HTR-8/SVneo (cell line): Measurements from ENCODE around the gene TAS2R10.

Experiments used
- DNase-seq: peaks from one replicate; pipeline ENCODE4 v3.0.0; 2011; ENCODE audit warnings: low spot score, mixed read lengths; ENCODE audit not compliant: insufficient read length
- FAIRE-seq: peaks from 2 replicates; lab custom pipeline; 2011; peaks lifted over from hg19 to GRCh38; lab: Jason Lieb, UNC

The TAS2R10 gene, protein sequence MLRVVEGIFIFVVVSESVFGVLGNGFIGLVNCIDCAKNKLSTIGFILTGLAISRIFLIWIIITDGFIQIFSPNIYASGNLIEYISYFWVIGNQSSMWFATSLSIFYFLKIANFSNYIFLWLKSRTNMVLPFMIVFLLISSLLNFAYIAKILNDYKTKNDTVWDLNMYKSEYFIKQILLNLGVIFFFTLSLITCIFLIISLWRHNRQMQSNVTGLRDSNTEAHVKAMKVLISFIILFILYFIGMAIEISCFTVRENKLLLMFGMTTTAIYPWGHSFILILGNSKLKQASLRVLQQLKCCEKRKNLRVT

DNA sequence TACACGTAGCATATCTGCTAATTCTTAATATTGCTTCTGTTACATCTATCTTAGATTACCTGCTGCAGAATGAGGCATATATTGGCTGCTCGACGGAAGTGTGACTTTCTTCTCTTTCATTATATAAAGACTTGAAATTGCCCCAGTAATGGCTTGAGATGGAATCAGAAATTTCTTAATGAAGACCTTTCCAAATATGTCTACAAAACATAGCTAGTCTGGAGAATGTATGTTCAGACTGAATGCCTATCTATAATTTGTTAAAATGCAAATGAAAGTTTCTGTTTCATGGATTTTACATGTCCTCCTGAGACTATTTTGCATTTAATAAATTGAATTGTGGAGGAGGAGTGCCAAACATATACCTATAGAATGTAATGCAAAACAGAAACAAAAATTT lies at the start of gene TAS2R10:
TAS2R10 (minus strand) TSS at position 101 of the 400 bp plus-strand sequence; CDS start at position 12, 89 bp downstream.
- no peak for FAIRE-seq
- DNase-seq, result no peak

DNA sequence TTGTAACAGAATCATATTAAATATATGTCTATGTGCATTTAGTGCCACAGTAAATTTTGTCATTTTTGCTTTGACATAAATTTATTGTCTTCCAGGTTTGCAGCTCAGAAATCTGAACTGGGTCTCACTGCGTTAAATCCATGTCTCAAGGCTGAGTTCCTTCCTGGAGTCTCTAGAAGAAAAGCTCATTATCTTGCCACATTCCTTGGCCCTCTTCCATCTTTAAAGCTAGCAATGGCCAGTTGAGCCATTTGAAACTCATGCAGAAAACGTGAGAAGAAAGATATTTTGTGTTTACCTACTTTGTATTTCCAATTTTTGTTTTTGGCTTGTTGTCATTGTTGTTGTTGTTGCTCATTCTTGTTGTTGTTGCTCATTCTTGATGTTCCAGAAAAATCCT lies 47.2 kb upstream of the TAS2R10 start:
- FAIRE-seq (no peak), DNase-seq (no peak)

DNA sequence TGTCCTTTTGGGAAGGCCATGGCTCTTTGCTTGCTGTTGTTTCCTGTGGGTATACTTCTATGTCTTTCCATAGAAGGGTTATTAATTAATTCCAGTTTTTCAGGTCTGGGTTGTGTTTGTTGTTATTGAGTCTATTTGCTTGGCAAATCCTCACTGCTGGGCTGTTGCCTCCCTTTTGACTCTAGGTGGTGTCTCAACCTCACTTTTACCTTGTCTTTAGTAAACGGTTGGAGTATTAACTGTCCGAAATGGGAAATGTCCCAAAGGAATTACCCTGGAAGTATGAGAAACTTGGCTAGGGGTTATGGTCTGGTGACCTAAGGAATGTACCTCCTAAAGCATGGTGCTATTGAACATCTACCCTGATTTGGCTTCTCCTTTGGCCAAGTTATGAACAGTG lies 41.2 kb upstream of the TAS2R10 start:
- no peak for DNase-seq
- no peak for FAIRE-seq

DNA sequence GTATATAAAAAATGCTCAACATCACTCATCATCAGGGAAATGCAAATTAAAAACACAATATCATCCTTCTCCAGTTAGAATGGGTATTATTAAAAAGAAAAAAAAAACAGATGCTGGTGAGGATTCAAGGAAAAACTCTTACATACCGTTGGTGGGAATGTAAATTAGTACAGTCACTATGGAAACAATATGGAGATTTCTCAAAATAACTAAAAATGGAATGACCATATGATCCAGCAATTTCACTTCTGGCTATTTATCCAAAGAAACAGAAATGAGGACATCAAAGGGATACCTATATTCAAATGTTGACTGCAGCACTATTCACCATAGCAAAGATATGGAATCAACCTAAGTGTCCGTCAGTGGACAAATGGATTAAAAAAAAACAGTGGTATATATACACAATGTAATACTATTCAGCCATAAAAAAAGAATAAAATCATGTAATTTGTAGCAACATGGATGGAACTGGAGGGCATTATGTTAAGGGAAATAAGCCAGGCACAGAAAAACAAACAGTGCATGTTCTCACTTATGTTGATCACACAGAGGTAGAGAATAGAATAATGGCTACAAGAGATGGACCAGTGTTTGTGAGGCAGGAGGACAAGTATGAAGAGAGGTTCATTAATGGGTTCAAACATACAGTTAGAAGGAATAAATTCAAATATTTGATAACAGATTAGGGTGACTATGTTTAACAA lies 37.5 kb upstream of the TAS2R10 start:
- DNase-seq (no peak), FAIRE-seq (no peak)

DNA sequence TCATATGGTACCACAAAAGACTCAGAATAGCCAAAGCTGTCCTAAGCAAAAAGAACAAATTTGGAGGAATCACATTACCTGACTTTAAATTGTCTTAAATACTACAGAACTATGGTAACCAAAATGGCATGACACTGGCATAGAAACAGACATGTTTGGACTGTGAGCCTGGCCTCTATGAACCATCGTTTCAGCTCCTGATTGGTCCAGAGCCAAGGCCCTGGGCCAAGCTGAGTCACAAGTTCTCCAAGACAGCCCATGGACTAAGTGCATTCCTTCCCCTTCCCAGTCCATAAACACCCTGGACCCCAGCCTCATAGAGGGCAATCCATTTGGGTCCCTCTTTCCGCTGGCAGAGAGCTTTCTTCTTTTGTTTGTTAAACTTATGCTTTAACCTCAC lies 35.2 kb upstream of the TAS2R10 start:
- FAIRE-seq, result no peak
- DNase-seq, result no peak

DNA sequence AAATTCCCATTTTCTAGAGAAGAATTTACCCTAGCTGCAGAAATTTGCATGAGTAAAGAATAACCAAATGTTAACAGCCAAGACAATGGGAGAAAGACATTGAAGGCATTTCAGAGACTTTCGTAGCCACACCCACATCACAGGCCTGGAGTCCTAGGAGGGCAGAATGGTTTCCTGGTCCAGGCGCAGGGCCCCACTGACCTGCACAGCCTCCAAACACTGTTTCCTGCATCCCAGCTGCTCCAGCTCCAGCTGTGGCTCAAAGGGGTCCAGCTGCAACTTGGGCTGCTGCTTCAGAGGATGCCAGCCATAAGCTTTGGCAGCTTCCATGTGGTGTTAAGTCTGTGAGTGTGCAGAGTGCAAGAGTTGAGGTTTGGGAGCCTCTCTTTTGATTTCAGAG lies 29.6 kb upstream of the TAS2R10 start:
- no peak for FAIRE-seq

DNA sequence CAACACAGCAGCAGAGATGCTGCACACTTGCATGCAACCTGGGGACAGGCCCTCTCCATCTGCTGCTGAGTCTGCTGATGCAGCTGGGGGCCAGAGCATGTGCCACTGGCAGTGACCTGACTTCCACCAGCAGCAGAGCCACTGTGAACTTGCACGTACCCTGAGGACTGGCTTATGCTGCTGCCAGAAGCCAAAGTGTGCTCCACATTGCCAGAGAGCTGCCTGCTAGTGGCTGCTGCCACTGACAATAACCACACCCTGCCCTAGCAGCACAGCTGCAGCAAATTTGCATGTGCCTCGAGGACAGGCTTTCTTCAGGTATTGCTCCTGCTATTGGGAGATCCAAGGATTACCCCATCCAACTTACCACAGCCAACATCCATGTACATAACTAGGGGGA lies 27.6 kb upstream of the TAS2R10 start:
- DNase-seq (no peak), FAIRE-seq (no peak)

More for the DNA sequence above, 29.6 kb upstream of the TAS2R10 start:
- DNase-seq, result no peak

DNA sequence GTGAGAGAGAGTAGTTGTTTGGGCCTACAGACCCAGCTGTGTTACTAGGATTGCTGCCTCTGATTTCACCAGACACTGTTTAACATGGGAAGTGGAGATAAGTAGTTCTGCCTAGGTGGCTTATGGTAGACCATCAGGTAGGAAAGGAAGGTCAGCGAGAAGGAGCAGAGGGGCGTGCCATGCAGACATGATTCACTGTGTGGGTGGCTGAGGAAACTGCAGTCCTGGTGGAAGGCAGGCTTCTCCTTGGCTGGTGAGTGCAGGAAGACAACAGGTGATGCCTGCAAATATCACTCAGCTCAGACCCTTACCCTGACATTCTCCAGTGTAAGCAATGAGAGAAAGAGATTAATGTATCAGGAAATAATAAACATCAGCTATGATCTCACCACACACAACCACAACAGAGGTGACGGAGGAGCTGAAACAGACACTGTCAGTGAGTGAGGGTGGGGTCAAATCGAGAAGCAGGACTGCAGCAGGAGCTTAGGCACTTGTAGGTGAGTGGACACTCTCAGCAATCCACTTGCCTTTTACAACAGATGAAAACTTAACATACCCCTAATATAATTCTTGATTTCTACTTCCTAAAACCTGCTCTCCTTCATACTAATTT lies 25.2 kb upstream of the TAS2R10 start:
- FAIRE-seq (no peak), DNase-seq (no peak)

DNA sequence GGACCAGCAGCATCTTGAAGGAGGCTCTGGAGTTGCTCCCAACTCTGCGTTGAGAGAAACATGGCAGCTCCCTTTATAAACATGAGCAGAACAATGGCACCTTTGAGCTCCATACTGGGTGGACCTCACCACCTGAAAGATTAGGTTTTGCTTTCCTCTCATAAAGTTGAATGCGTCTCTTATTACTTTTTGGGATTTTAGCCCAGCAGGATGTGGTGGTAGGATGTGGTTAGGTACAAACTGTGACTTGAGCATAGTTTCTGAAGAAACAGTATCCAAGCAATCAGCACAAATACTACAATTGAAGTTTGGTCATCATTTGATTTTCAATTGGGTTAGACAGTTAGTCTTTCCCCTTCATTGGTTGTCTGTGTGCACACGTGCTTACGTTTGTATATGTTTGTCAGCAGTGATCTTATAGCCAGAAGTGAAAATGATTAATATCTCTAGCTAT lies 23.3 kb upstream of the TAS2R10 start, which contains the start of gene PRR4:
PRR4 (minus strand) TSS at position 51 of the 454 bp plus-strand sequence; CDS start at position 13, 38 bp downstream.
- DNase-seq, result no peak
- no peak for FAIRE-seq

DNA sequence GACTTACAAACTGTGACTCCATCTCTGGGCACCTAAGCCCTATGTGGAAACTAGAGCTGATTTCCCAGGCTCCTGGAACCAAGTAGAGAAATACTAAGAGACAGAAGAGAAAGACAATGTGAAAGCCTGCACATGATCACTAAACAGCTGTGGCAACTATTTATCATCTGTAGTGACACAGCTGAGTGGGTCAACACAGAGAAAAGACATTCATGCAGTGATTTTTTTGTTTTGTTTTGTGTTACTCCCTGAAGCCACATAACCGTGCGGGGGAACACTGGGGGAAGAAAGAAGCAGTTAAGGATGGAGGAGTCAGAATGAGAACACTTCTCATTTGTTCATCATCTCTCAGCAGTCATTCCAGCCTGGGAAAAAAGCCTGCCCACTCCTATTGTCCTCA lies 21.6 kb upstream of the TAS2R10 start:
- DNase-seq, result no peak
- no peak for FAIRE-seq

DNA sequence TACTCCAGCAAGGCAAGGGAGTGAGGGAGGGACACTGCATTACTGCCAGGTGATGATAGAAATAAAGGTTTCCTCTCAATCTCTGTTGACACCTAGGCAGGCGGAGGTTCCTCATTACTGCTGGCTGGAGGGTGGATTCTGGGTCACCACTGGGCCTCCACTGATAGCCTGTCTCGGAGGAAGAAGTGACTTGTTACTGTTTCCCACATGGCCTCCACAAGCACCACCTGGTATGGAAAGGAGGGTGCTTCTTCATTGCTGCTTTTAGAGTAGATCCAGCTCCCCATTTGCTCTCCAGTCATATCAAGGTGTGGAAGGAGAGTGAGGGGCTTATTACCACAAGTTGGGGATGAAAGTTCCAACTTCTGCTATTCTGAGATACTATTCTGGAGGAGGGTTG lies 16.7 kb upstream of the TAS2R10 start:
- DNase-seq (no peak), FAIRE-seq (no peak)

DNA sequence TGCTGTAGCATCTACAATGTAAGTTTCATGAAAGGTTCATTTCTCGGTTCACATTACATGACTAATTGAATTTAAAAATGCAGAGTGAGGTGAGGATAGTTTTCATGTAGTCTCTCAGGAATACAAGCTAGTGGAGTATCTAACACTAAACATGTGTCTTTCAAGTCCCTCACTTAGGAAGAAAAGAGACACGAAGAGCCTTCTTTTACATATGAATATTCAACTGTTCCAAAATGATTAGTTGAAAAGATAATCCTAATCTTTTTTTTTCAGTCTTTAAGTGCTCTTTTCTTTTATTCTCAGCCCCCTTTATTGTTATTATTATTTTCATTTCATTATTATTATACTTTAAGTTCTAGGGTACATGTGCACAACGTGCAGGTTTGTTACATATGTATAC lies 12.3 kb upstream of the TAS2R10 start:
- DNase-seq, result no peak
- FAIRE-seq, result no peak

DNA sequence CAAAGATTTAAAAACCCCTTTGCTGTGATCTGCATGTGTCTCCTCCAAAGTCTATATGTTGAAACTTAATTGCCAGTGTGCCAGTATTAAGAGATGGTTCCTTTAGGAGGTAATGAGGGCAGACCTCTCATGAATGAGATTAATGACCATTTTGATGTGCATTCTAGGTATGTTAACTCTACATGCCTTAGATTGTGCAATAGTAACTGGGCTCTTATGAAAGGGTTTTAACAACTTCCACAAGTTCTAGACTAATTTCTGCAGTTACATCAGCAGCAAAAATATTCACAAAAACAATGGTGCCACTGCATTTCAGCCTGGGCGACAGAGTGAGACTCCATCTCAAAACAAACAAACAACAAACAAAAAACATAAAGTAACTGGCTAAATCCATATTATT lies 3.8 kb upstream of the TAS2R10 start:
- no peak for FAIRE-seq
- no peak for DNase-seq

DNA sequence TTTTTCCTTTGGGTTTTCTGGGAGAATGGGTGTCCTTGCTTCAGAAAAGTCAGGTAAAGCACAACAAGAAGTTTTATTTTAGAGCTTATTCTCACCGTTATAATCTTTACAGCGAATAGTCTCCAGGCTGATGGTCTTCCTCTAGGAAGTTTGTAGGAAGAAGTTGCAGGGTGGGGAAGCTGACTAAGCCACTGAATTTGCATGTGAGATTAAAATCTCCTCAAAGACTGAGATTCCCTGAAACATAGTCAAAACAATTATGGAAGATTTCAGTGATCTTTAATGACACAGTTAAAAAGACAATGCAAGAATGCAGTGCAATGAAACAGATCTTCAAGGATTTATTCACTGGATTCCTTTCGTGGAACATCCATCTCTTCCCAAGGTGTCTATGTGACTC lies 1.2 kb downstream of the TAS2R10 start:
- FAIRE-seq (no peak), DNase-seq (no peak)

DNA sequence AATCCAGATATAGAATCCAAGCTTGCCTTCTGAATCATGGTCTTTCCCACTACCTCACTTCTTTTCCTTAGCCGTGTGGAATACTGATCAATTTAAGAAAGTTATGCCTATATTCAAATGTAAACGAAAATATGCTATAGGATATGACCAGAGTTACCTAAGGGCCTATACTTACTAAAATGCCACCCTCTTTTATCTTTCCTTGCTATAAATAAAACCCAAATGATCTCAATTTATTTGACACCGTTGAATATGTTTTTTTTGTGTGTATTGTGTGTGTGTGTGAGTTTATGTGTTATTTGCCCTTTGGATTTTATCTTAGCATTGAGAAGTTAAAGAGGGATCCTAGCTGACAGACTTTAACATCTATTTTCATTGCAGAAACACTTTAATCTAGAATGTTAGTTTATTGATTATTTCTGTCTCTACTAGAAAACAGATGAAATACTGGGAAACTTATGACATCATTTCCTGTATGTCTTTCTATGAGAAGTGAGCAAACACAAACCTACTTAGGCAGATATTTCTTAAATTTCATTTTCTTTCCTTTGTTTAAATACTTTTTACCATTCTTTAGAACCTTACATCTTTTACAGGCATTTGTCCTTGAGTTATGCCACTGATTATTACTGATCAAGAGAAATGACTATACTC lies 14.1 kb downstream of the TAS2R10 start:
- DNase-seq (no peak), FAIRE-seq (no peak)

DNA sequence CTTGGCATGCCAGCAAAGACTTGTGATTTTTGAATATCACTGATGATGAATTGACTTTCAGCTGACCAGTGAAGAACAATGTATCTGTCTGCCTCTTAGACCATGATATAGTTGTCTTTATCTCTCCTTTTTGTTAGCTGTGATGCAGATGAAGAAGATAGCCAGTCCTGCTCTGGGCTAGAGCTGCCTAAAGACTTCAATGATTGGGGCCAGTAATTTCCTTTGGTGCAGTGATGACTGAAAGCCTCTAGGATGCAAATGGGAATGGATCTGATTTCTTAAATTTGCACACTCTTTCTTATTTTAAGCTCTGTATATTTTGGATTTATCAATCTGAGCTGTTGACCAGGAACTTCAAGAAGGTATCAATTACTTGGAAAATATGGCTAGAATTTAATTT lies 16.1 kb downstream of the TAS2R10 start, which contains the start of gene TAS2R9:
TAS2R9 (minus strand) TSS at position 101 of the 400 bp plus-strand sequence; CDS start at position 8, 93 bp downstream.
- DNase-seq (no peak), FAIRE-seq (no peak)

DNA sequence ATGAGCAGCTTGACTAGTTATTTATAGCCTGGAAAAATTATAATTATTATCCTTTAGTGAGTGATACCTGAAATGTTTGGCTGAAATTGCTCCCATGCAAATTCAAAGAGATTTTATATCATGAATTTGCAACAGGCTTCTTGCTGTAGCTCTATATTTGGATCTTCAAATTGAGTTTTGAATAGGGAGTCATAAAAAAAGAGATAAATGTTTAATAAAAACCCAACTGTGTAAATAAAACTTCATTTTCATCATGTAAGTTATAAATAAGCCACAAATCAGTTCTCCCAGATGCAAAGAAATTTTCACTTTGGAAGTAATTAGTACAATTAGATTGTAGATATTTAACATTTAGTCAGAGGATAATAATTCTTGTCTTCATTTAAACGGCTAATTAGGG lies 19.0 kb downstream of the TAS2R10 start, which contains the start of gene TAS2R8:
TAS2R8 (minus strand) TSS at position 101 of the 400 bp plus-strand sequence. CDS start 306 bp downstream, outside the sequence.
- no peak for DNase-seq
- no peak for FAIRE-seq

DNA sequence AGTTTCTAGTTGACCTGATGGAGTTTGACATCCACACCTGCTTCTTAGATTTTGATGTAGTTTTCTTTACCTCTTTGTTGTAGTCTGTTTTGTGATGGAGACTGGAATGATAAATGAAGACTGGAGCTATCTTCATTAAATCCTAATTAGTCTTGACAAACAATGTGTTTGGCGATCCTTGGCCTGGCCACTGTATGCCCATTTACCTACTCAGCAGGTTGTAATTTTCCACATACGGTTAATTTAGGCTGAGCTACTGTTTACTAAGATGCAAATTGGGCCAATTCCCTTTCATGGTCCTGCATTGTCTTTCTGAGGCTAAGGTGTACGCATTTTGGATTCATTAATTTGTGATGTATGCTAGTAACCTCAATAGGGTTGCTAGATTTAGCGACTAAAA lies 23.6 kb downstream of the TAS2R10 start, which contains the start of gene TAS2R7:
TAS2R7 (minus strand) TSS at position 41 of the 400 bp plus-strand sequence. CDS start 57 bp downstream, outside the sequence.
- FAIRE-seq, result no peak

DNA sequence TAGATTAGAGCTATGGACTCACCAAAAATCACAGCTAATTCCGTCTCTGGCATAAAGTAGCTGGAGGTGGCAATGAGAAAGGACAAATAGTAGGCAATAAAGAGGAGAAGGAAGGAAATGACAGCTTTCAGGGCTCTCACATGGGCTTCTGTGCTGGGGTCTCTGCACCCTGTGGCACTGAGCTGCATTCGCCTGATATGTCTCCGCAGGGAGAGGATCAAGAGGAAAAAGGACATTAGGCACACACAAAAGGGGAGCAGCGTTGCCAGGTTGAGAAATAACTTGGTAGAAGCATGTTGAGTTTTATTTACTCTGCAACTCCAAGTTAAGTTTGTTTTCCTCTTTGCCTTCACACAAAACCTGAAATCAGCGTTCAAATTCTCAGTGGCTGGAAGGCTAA lies 24.4 kb downstream of the TAS2R10 start:
- no peak for FAIRE-seq

More for the DNA sequence above, 23.6 kb downstream of the TAS2R10 start, which contains the start of gene TAS2R7:
- DNase-seq, result no peak

DNA sequence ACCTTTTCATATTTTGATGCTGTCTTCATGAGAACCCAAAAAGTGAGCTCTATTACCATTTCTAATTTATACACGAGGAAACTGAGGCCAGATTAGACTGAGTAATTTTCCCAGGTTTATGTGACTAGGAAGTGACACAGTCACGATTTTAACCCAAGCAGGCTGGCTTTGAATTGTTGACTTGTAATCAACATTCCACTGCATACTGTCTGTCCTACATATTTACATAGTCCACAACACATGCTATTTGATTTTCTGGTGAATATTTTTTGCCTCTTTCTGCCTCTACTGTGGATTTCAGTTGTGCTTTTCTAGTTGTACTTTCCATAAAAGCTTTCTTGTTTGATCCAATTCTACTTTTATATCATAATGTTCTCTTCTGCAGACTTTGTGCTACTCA lies 31.9 kb downstream of the TAS2R10 start:
- FAIRE-seq (no peak), DNase-seq (no peak)

More for the DNA sequence above, 24.4 kb downstream of the TAS2R10 start:
- no peak for DNase-seq
